CD14-positive monocyte (primary cell): ENCODE measurements around the gene APMAP. TPM values are rescaled to one million over a fixed set of nuclear protein-coding genes. Genes with fewer than 3 reads are reported as not detected.
A peak's percentile ranks its signal among the peaks of the same experiment; 100 is the strongest.

Experiments used
- DNase-seq, 3 donors: peaks; one replicate each; pipeline ENCODE4 v3.0.0-alpha.2; 2011 to 2022
- H2AFZ ChIP-seq: 2 replicates; pipeline ENCODE4 v1.6.0; 2012; ENCODE audit warnings: mild to moderate bottlenecking, low read depth, low read length, inconsistent platforms; ENCODE audit not compliant: insufficient read depth, poor library complexity, severe bottlenecking
- H3K27ac ChIP-seq, 2 donors: 1 replicate in 1 of 2; 2 replicates in 1 of 2; pipeline ENCODE4 v1.5.1; 2012 to 2013; ENCODE audit warnings: low read length in 2 of 2, control low read depth in 1 of 2, inconsistent platforms in 1 of 2, low read depth in 1 of 2, mild to moderate bottlenecking in 1 of 2
- H3K27me3 ChIP-seq, 2 donors: one replicate each; pipeline versions ENCODE4 v1.6.0 to v1.6.1; 2011 to 2013; ENCODE audit warnings: low read length in 2 of 2; ENCODE audit not compliant: control insufficient read depth in 2 of 2, insufficient read depth in 2 of 2
- H3K36me3 ChIP-seq, 2 donors: replicated peaks in 1 of 2; 1 replicate in 1 of 2; 2 replicates in 1 of 2; pipeline versions ENCODE4 v1.5.1 to v1.6.1; 2012 to 2013; ENCODE audit warnings: low read length in 2 of 2, control low read depth in 1 of 2, inconsistent platforms in 1 of 2, mild to moderate bottlenecking in 1 of 2; ENCODE audit not compliant: insufficient read depth in 2 of 2, control insufficient read depth in 1 of 2
- H3K4me1 ChIP-seq, 2 donors: 1 replicate in 1 of 2; 2 replicates in 1 of 2; pipeline versions ENCODE4 v1.5.1 to v1.6.1; 2012 to 2013; ENCODE audit warnings: low read length in 2 of 2, control low read depth in 1 of 2, inconsistent platforms in 1 of 2, mild to moderate bottlenecking in 1 of 2, moderate library complexity in 1 of 2; ENCODE audit not compliant: insufficient read depth in 2 of 2, control insufficient read depth in 1 of 2
- H3K4me2 ChIP-seq: replicated peaks from 2 replicates; pipeline ENCODE3; 2012; ENCODE audit warnings: low read length, moderate library complexity, mild to moderate bottlenecking; ENCODE audit not compliant: poor library complexity, severe bottlenecking; ENCODE audit errors: extremely low read depth
- H3K4me3 ChIP-seq, 3 experiments: fragments of 200-600 bp in 1 of 3; sonication (generic) in 1 of 3; replicated peaks in 1 of 3; 1 replicate in 2 of 3; 2 replicates in 1 of 3; pipeline ENCODE4 v1.5.1; 2011 to 2013; ENCODE audit warnings: low read length in 3 of 3, mild to moderate bottlenecking in 3 of 3, control low read depth in 2 of 3, low read depth in 2 of 3, inconsistent platforms in 1 of 3, moderate library complexity in 1 of 3
- H3K79me2 ChIP-seq: 2 replicates; pipeline ENCODE4 v1.6.0; 2012; ENCODE audit warnings: mild to moderate bottlenecking, control low read depth, inconsistent platforms, low read length, moderate library complexity; ENCODE audit not compliant: insufficient read depth
- H3K9ac ChIP-seq: 2 replicates; pipeline ENCODE4 v1.6.0; 2017; ENCODE audit warnings: low read length, mild to moderate bottlenecking; ENCODE audit not compliant: insufficient read depth, poor library complexity, severe bottlenecking
- H3K9me3 ChIP-seq, 2 donors: replicated peaks in 1 of 2; 1 replicate in 1 of 2; 2 replicates in 1 of 2; pipeline versions ENCODE4 v1.5.1 to v1.6.1; 2012 to 2013; ENCODE audit warnings: low read length in 2 of 2, control low read depth in 1 of 2; ENCODE audit not compliant: control insufficient read depth in 1 of 2, insufficient read depth in 1 of 2
- H4K20me1 ChIP-seq: 2 replicates; pipeline ENCODE4 v1.6.0; 2012; ENCODE audit warnings: mild to moderate bottlenecking, low read length, control low read depth, moderate library complexity; ENCODE audit not compliant: insufficient read depth
- H3K27ac Mint-ChIP-seq, 7 donors: one replicate each; pipeline ENCODE4 v1.8.0; 2020; ENCODE audit warnings: mild to moderate bottlenecking in 7 of 7, mixed read lengths in 7 of 7, moderate library complexity in 6 of 7, inconsistent platforms in 2 of 7
- H3K27me3 Mint-ChIP-seq, 3 donors: one replicate each; pipeline ENCODE4 v1.8.0; 2021 to 2022; ENCODE audit warnings: low read depth in 3 of 3, mild to moderate bottlenecking in 3 of 3, mixed read lengths in 3 of 3, moderate library complexity in 3 of 3, inconsistent platforms in 1 of 3
- H3K36me3 Mint-ChIP-seq, 2 donors: one replicate each; pipeline ENCODE4 v1.8.0; 2020; ENCODE audit warnings: mixed read lengths in 2 of 2, inconsistent platforms in 1 of 2, mild to moderate bottlenecking in 1 of 2
- H3K4me1 Mint-ChIP-seq: one replicate; pipeline ENCODE4 v1.8.0; 2020; ENCODE audit warnings: mild to moderate bottlenecking, mixed read lengths
- H3K4me3 Mint-ChIP-seq, 2 donors: one replicate each; pipeline ENCODE4 v1.8.0; 2020; ENCODE audit warnings: mild to moderate bottlenecking in 2 of 2, mixed read lengths in 2 of 2, moderate library complexity in 1 of 2
- H3K9me3 Mint-ChIP-seq, 7 donors: one replicate each; pipeline ENCODE4 v1.8.0; 2020 to 2022; ENCODE audit warnings: mixed read lengths in 7 of 7, mild to moderate bottlenecking in 6 of 7, moderate library complexity in 6 of 7, inconsistent platforms in 2 of 7
- CTCF ChIP-seq: fragments of 200-600 bp; IDR thresholded peaks from one replicate; pipeline ENCODE4 v1.8.0; 2022; ENCODE audit warnings: antibody characterized with exemption, mild to moderate bottlenecking
- WGBS: methylation state at CpG from one replicate; pipeline ENCODE4 v1.1.5; 2013; ENCODE audit warnings: missing lambda C conversion rate; ENCODE audit not compliant: insufficient coverage; 5-methylcytosine and 5-hydroxymethylcytosine counted together
- intact Hi-C, 2 donors: fragments of 100-400 bp; cut with micrococcal nuclease; formaldehyde crosslinking; loops; one replicate each; pipeline versions ENCODE4 v1.15.0 to v1.15.1; 2023
- polyA plus RNA-seq, 3 donors: library from polyadenylated mRNA; depleted of rRNA in 1 of 3; unstranded in 2 of 3; stranded (reverse) in 1 of 3; fragments of 300-500 nt in 2 of 3; fragments of >200 nt in 1 of 3; fragmentation: Illumina TruSeq in 2 of 3; gene quantifications; 1 replicate in 2 of 3; 2 replicates in 1 of 3; pipeline ENCODE4 v1.2.3, GENCODE V29; 2012 to 2021

APMAP gene
- polyA plus RNA-seq, 3 donors, result 26.9 to 74.0 (median 73.2) TPM

GRCh38 chr20:24969186-24970029 is 23.1 kb downstream of the APMAP start:
- no peak for DNase-seq
- peaks cover 28% of the 10 kb centered on the region for H3K4me1 Mint-ChIP-seq
- Histone ChIP-seq H2AFZ (no peak overlapping the region), H3K27ac (peak overlapping the region in 1 of 2 donors; percentile 78), H4K20me1 (no peaks in the 10 kb centered on the region), H3K9me3 (no peaks in the 10 kb centered on the region), H3K9ac (no peak overlapping the region), H3K27me3 (no peaks in the 10 kb centered on the region), H3K4me3 (no peak overlapping the region), H3K36me3 (peaks cover 74 to 88% of the 10 kb centered on the region in 2 donors), H3K4me2 (no peak overlapping the region), H3K4me1 (peaks cover 30 to 36% of the 10 kb centered on the region in 2 donors), H3K79me2 (peaks cover 6% of the 10 kb centered on the region)
- intact Hi-C loops, result no loop called here
- H3K4me3 Mint-ChIP-seq, result no peak overlapping the region
- no peak for TF ChIP-seq CTCF
- WGBS, result 94% methylated on average over 13 of the region's 19 CpGs
- H3K9me3 Mint-ChIP-seq, result no peaks in the 10 kb centered on the region
- H3K27ac Mint-ChIP-seq, result peak overlapping the region in 6 of 7 donors; percentile 19 to 84 (median 74)
- peaks cover 0 to 6% (median 0%) of the 10 kb centered on the region in 3 donors for H3K27me3 Mint-ChIP-seq
- peaks cover 77 to 88% of the 10 kb centered on the region in 2 donors for H3K36me3 Mint-ChIP-seq

- H3K4me2 ChIP-seq, result no peak overlapping the region
- no peak for DNase-seq
- H3K27me3 ChIP-seq, result no peaks in the 10 kb centered on the region
- peaks cover 28% of the 10 kb centered on the region for H3K4me1 Mint-ChIP-seq
- TF ChIP-seq CTCF, result no peak
- no peaks in the 10 kb centered on the region for H3K9me3 Mint-ChIP-seq
- H2AFZ ChIP-seq, result no peak overlapping the region
- peaks cover 80 to 90% of the 10 kb centered on the region in 2 donors for H3K36me3 ChIP-seq
- H3K27me3 Mint-ChIP-seq, result peaks cover 0 to 6% (median 0%) of the 10 kb centered on the region in 3 donors
- H3K36me3 Mint-ChIP-seq, result peaks cover 79 to 93% of the 10 kb centered on the region in 2 donors
- H3K9me3 ChIP-seq, result no peaks in the 10 kb centered on the region
- H3K4me3 Mint-ChIP-seq, result no peak overlapping the region
- H3K4me1 ChIP-seq, result peaks cover 30 to 36% of the 10 kb centered on the region in 2 donors
- WGBS, result 90% methylated on average over 3 of the region's 5 CpGs
- H4K20me1 ChIP-seq, result no peaks in the 10 kb centered on the region
- peak overlapping the region in 2 of 7 donors; percentile 65 to 69 for H3K27ac Mint-ChIP-seq
- no peak overlapping the region for H3K4me3 ChIP-seq
- H3K79me2 ChIP-seq, result no peaks in the 10 kb centered on the region
- peak overlapping the region in 1 of 2 donors; percentile 14 for H3K27ac ChIP-seq
- intact Hi-C loops, result no loop called here
- H3K9ac ChIP-seq, result no peak overlapping the region
Observed at GRCh38 chr20:24968278-24968800, 24.2 kb downstream of the APMAP start.
